Activated CD4-positive, alpha-beta T cell treated with anti-CD3 and anti-CD28 coated beads for 36 hours (primary cell): Measurements from ENCODE around the gene CNPY3. TPM values are rescaled to one million over a fixed set of nuclear protein-coding genes. Genes with fewer than 3 reads are reported as not detected.
A peak's percentile ranks its signal among the peaks of the same experiment; 100 is the strongest.

Source experiments
- ATAC-seq: fragments of 200-7000 bp; cut with Tn5 transposase; one replicate; pipeline ENCODE4 v1.10.0; 2021; ENCODE audit warnings: mild to moderate bottlenecking, moderate library complexity
- CTCF ChIA-PET: fragments of 350-600 bp; sonication (Branson Sonifier 250); formaldehyde crosslinking; loops from one replicate; lab custom pipeline; 2021; ENCODE audit warnings: antibody characterized with exemption; lab: Charles Lee
- POLR2A ChIA-PET: fragments of 350-600 bp; sonication (Branson Sonifier 250); formaldehyde crosslinking; loops from one replicate; lab custom pipeline; 2021; ENCODE audit warnings: antibody characterized with exemption, inconsistent platforms; lab: Charles Lee
- DNase-seq: peaks from one replicate; pipeline ENCODE4 v3.0.0-alpha.2; 2020
- H3K27ac Mint-ChIP-seq: one replicate; pipeline ENCODE4 v1.8.0; 2021; ENCODE audit warnings: mixed read lengths
- H3K27me3 Mint-ChIP-seq: one replicate; pipeline ENCODE4 v1.8.0; 2021; ENCODE audit warnings: mixed read lengths
- H3K36me3 Mint-ChIP-seq: one replicate; pipeline ENCODE4 v1.8.0; 2021; ENCODE audit warnings: low read depth, mixed read lengths
- H3K4me1 Mint-ChIP-seq: one replicate; pipeline ENCODE4 v1.8.0; 2021; ENCODE audit warnings: mixed read lengths
- H3K4me3 Mint-ChIP-seq: one replicate; pipeline ENCODE4 v1.8.0; 2021; ENCODE audit warnings: mild to moderate bottlenecking, moderate library complexity, mixed read lengths
- H3K9me3 Mint-ChIP-seq: one replicate; pipeline ENCODE4 v1.8.0; 2021; ENCODE audit warnings: low read depth, mixed read lengths
- intact Hi-C, 2 experiments: fragments of 100-400 bp; cut with DNase I in 1 of 2; cut with micrococcal nuclease in 1 of 2; formaldehyde crosslinking; loops; one replicate each; pipeline versions ENCODE4 v1.14.2 to v1.15.1; 2022 to 2024; cut with DNase I, micrococcal nuclease
- total RNA-seq, 2 experiments: library from RNA; stranded (reverse); gene quantifications; one replicate each; pipeline ENCODE4 v1.2.3, GENCODE V29; 2021

Gene CNPY3
- total RNA-seq, 2 experiments from 2014 or later = 33.0 to 34.3 TPM

GRCh38 chr6:42967228-42967627 lies 37.9 kb downstream of the CNPY3 start:
- Mint-ChIP-seq H3K9me3 (no peaks in the 10 kb centered on the region), H3K27me3 (no peaks in the 10 kb centered on the region), H3K4me1 (peaks cover 10% of the 10 kb centered on the region), H3K36me3 (peaks cover 15% of the 10 kb centered on the region), H3K4me3 (no peak overlapping the region), H3K27ac (no peak overlapping the region)
- POLR2A ChIA-PET = interaction anchor here (0.7 kb wide), 1 partner anchor 37 kb away, joined by 8 read pairs; no protein-coding TSS in a partner anchor
- DNase-seq (no peak), ATAC-seq (no peak)
- intact Hi-C loops = loop anchor here in 1 of 2 experiments (10.0 kb wide), 1 partner anchor 178 kb away; no protein-coding TSS in a partner anchor
- CTCF ChIA-PET = interaction anchor here (1.0 kb wide), 2 partner anchors 149 to 177 kb away, joined by 4 to 5 read pairs; no protein-coding TSS in a partner anchor

- POLR2A ChIA-PET = no interaction called here
Measured at GRCh38 chr6:42968126-42968701, 38.9 kb downstream of the CNPY3 start.

GRCh38 chr6:42968783-42969182 lies 39.5 kb downstream of the CNPY3 start:
- intact Hi-C loops = loop anchor here in 1 of 2 experiments (10.0 kb wide), 1 partner anchor 176 kb away; no protein-coding TSS in a partner anchor
- H3K27ac Mint-ChIP-seq = no peak overlapping the region
- POLR2A ChIA-PET = no interaction called here
- no peaks in the 10 kb centered on the region for H3K27me3 Mint-ChIP-seq
- peaks cover 9% of the 10 kb centered on the region for H3K36me3 Mint-ChIP-seq
- no peak overlapping the region for H3K4me3 Mint-ChIP-seq
- ATAC-seq = no peak
- no peak for DNase-seq
- CTCF ChIA-PET = interaction anchor here (1.0 kb wide), 1 partner anchor 175 kb away, joined by 4 read pairs; no protein-coding TSS in a partner anchor
- H3K9me3 Mint-ChIP-seq = no peaks in the 10 kb centered on the region
- H3K4me1 Mint-ChIP-seq = peaks cover 10% of the 10 kb centered on the region

More at GRCh38 chr6:42968126-42968701, 38.9 kb downstream of the CNPY3 start:
- H3K4me3 Mint-ChIP-seq = no peak overlapping the region
- intact Hi-C loops = loop anchor here in 1 of 2 experiments (10.0 kb wide), 1 partner anchor 177 kb away; no protein-coding TSS in a partner anchor
- ATAC-seq (no peak), DNase-seq (no peak)
- peaks cover 10% of the 10 kb centered on the region for H3K4me1 Mint-ChIP-seq
- H3K36me3 Mint-ChIP-seq = peaks cover 8% of the 10 kb centered on the region
- no peaks in the 10 kb centered on the region for H3K9me3 Mint-ChIP-seq
- no peak overlapping the region for H3K27ac Mint-ChIP-seq
- no peaks in the 10 kb centered on the region for H3K27me3 Mint-ChIP-seq
- CTCF ChIA-PET = interaction anchor here (0.6 to 1.0 kb wide), 2 partner anchors 49 to 175 kb away, joined by 3 to 4 read pairs; no protein-coding TSS in a partner anchor

GRCh38 chr6:42969431-42969830 lies 40.2 kb downstream of the CNPY3 start:
- no peak overlapping the region for H3K4me3 Mint-ChIP-seq
- ChIA-PET CTCF (no interaction called here), POLR2A (no interaction called here)
- H3K36me3 Mint-ChIP-seq = peaks cover 12% of the 10 kb centered on the region
- no peaks in the 10 kb centered on the region for H3K9me3 Mint-ChIP-seq
- H3K27ac Mint-ChIP-seq = no peak overlapping the region
- DNase-seq (no peak), ATAC-seq (no peak)
- no peaks in the 10 kb centered on the region for H3K27me3 Mint-ChIP-seq
- H3K4me1 Mint-ChIP-seq = peaks cover 13% of the 10 kb centered on the region
- intact Hi-C loops = loop anchor here in 1 of 2 experiments (10.0 kb wide), 1 partner anchor 175 kb away; no protein-coding TSS in a partner anchor

GRCh38 chr6:42969934-42970333 lies 40.7 kb downstream of the CNPY3 start:
- Mint-ChIP-seq H3K27me3 (no peaks in the 10 kb centered on the region), H3K36me3 (peaks cover 11% of the 10 kb centered on the region), H3K27ac (no peak overlapping the region), H3K4me1 (peaks cover 17% of the 10 kb centered on the region), H3K9me3 (no peaks in the 10 kb centered on the region), H3K4me3 (no peak overlapping the region)
- ATAC-seq = no peak
- intact Hi-C loops = loop anchor here in 1 of 2 experiments (10.0 kb wide), 2 partner anchors 175 to 195 kb away; no protein-coding TSS in a partner anchor
- ChIA-PET POLR2A (no interaction called here), CTCF (interaction anchor here (0.5 to 1.2 kb wide), 2 partner anchors 14 to 38 kb away, joined by 3 to 6 read pairs; partner anchors contain the start of gene PPP2R5D)
- DNase-seq = no peak

- POLR2A ChIA-PET = no interaction called here
Measured at GRCh38 chr6:42970871-42971612, 41.8 kb downstream of the CNPY3 start.

GRCh38 chr6:42971746-42972327 lies 42.6 kb downstream of the CNPY3 start:
- POLR2A ChIA-PET = interaction anchor here (0.5 kb wide), 1 partner anchor 189 kb away, joined by 4 read pairs; no protein-coding TSS in a partner anchor
- no peak for ATAC-seq
- CTCF ChIA-PET = interaction anchor here (0.6 to 0.8 kb wide), 4 partner anchors 22 to 172 kb away, joined by 3 read pairs; partner anchors contain the start of gene CNPY3

More at GRCh38 chr6:42970871-42971612, 41.8 kb downstream of the CNPY3 start:
- Mint-ChIP-seq H3K27ac (no peak overlapping the region), H3K4me1 (peaks cover 23% of the 10 kb centered on the region), H3K27me3 (no peaks in the 10 kb centered on the region), H3K4me3 (no peak overlapping the region), H3K9me3 (no peaks in the 10 kb centered on the region), H3K36me3 (peaks cover 12% of the 10 kb centered on the region)
- intact Hi-C loops = loop anchor here in 1 of 2 experiments (10.0 kb wide), 1 partner anchor 196 kb away; no protein-coding TSS in a partner anchor
- CTCF ChIA-PET = interaction anchor here (0.8 to 1.2 kb wide), 3 partner anchors 8 to 173 kb away, joined by 3 to 6 read pairs (median 4); partner anchors contain the start of genes PEX6 and PPP2R5D
- DNase-seq (peak; percentile 38), ATAC-seq (peak; percentile 76)

GRCh38 chr6:42973926-42974325 lies 44.6 kb downstream of the CNPY3 start:
- intact Hi-C loops = loop anchor here in 1 of 2 experiments (10.0 kb wide), 1 partner anchor 199 kb away; no protein-coding TSS in a partner anchor
- ChIA-PET POLR2A (interaction anchor here (0.7 to 1.8 kb wide), 2 partner anchors 11 to 44 kb away, joined by 3 to 7 read pairs; partner anchors contain the start of gene CNPY3), CTCF (interaction anchor here (0.8 to 1.0 kb wide), 2 partner anchors 170 to 308 kb away, joined by 3 to 4 read pairs; no protein-coding TSS in a partner anchor)
- no peaks in the 10 kb centered on the region for H3K27me3 Mint-ChIP-seq
- H3K9me3 Mint-ChIP-seq = no peaks in the 10 kb centered on the region
- no peak overlapping the region for H3K4me3 Mint-ChIP-seq
- ATAC-seq = no peak
- no peak for DNase-seq
- H3K27ac Mint-ChIP-seq = peak overlapping the region; percentile 21
- H3K4me1 Mint-ChIP-seq = peaks cover 39% of the 10 kb centered on the region
- peaks cover 23% of the 10 kb centered on the region for H3K36me3 Mint-ChIP-seq

More at GRCh38 chr6:42971746-42972327, 42.6 kb downstream of the CNPY3 start:
- H3K27me3 Mint-ChIP-seq = no peaks in the 10 kb centered on the region
- no peak overlapping the region for H3K4me3 Mint-ChIP-seq
- H3K36me3 Mint-ChIP-seq = peaks cover 17% of the 10 kb centered on the region
- no peaks in the 10 kb centered on the region for H3K9me3 Mint-ChIP-seq
- intact Hi-C loops = loop anchor here in 1 of 2 experiments (10.0 kb wide), 1 partner anchor 197 kb away; no protein-coding TSS in a partner anchor
- DNase-seq = no peak
- H3K4me1 Mint-ChIP-seq = peaks cover 28% of the 10 kb centered on the region
- no peak overlapping the region for H3K27ac Mint-ChIP-seq

- ATAC-seq (no peak), DNase-seq (no peak)
- CTCF ChIA-PET = interaction anchor here (1.0 kb wide), 1 partner anchor 9 kb away, joined by 4 read pairs; the partner anchor contains the start of gene PPP2R5D
- H3K27me3 Mint-ChIP-seq = no peaks in the 10 kb centered on the region
- peaks cover 23% of the 10 kb centered on the region for H3K36me3 Mint-ChIP-seq
- intact Hi-C loops = loop anchor here (5.0 to 10.0 kb wide), 2 partner anchors 200 to 413 kb away; partner anchors contain the start of gene UBR2 (in 1 of the 2)
- H3K4me3 Mint-ChIP-seq = no peak overlapping the region
- H3K27ac Mint-ChIP-seq = peak overlapping the region; percentile 65
- peaks cover 44% of the 10 kb centered on the region for H3K4me1 Mint-ChIP-seq
- H3K9me3 Mint-ChIP-seq = no peaks in the 10 kb centered on the region
- POLR2A ChIA-PET = interaction anchor here (0.7 to 1.8 kb wide), 2 partner anchors 45 kb away, joined by 3 to 7 read pairs; partner anchors contain the start of gene CNPY3
Measured at GRCh38 chr6:42974919-42975505, 45.7 kb downstream of the CNPY3 start.

- intact Hi-C loops = loop anchor here (2.0 to 10.0 kb wide), 4 partner anchors 80 to 416 kb away; partner anchors contain the start of genes KLC4 (in 1 of the 2), MRPL2 (in 1 of the 2), UBR2 (in 1 of the 2) and ZNF318 (in 1 of the 2)
- H3K9me3 Mint-ChIP-seq = no peaks in the 10 kb centered on the region
- H3K36me3 Mint-ChIP-seq = peaks cover 23% of the 10 kb centered on the region
- ChIA-PET CTCF (interaction anchor here (0.6 to 1.8 kb wide), 5 partner anchors 8 to 415 kb away, joined by 3 to 5 read pairs (median 4); partner anchors contain the start of genes KLHDC3, MEA1 and UBR2), POLR2A (interaction anchor here (0.6 to 2.2 kb wide), 5 partner anchors 25 to 232 kb away, joined by 3 to 15 read pairs (median 4); partner anchors contain the start of genes CNPY3, KLC4, KLHDC3 and MEA1)
- H3K27ac Mint-ChIP-seq = peak overlapping the region; percentile 89
- ATAC-seq (no peak), DNase-seq (peak; percentile 35)
- H3K4me1 Mint-ChIP-seq = peaks cover 43% of the 10 kb centered on the region
- H3K27me3 Mint-ChIP-seq = no peaks in the 10 kb centered on the region
- peak overlapping the region; percentile 89 for H3K4me3 Mint-ChIP-seq
Measured at GRCh38 chr6:42978487-42978838, 49.2 kb downstream of the CNPY3 start.
